Osteocyte (in vitro differentiated cells): ENCODE measurements around the gene ACOX1. TPM values are rescaled to one million over a fixed set of nuclear protein-coding genes. Genes with fewer than 3 reads are reported as not detected.

Experiments used
- DNase-seq: peaks from one replicate; pipeline ENCODE4 v3.0.0; 2021; ENCODE audit warnings: mixed read lengths; ENCODE audit not compliant: unreplicated experiment; ENCODE audit errors: extremely low spot score
- H3K27ac Mint-ChIP-seq: one replicate; pipeline ENCODE4 v1.8.0; 2021; ENCODE audit warnings: mild to moderate bottlenecking, mixed read lengths; ENCODE audit not compliant: unreplicated experiment
- H3K27me3 Mint-ChIP-seq: one replicate; pipeline ENCODE4 v1.8.0; 2021; ENCODE audit warnings: mixed read lengths; ENCODE audit not compliant: unreplicated experiment
- H3K36me3 Mint-ChIP-seq: one replicate; pipeline ENCODE4 v1.8.0; 2021; ENCODE audit warnings: mixed read lengths; ENCODE audit not compliant: unreplicated experiment
- H3K4me1 Mint-ChIP-seq: one replicate; pipeline ENCODE4 v1.8.0; 2021; ENCODE audit warnings: mixed read lengths; ENCODE audit not compliant: unreplicated experiment
- H3K4me3 Mint-ChIP-seq: one replicate; pipeline ENCODE4 v1.8.0; 2021; ENCODE audit warnings: mild to moderate bottlenecking, moderate library complexity, mixed read lengths; ENCODE audit not compliant: unreplicated experiment
- H3K9me3 Mint-ChIP-seq: one replicate; pipeline ENCODE4 v1.8.0; 2021; ENCODE audit warnings: mixed read lengths; ENCODE audit not compliant: unreplicated experiment
- CTCF ChIP-seq: fragments of 200-600 bp; sonication (generic); IDR thresholded peaks from 2 replicates; pipeline ENCODE4 v1.5.0; 2021; ENCODE audit warnings: antibody characterized with exemption, mild to moderate bottlenecking, moderate library complexity
- total RNA-seq: library from RNA; stranded (reverse); gene quantifications from 2 replicates; pipeline ENCODE4 v1.2.1, GENCODE V29; 2021

ACOX1 gene
- total RNA-seq, 1 donor from 2014 or later = 48.0 TPM

GRCh38 chr17:75896415-75897159 is 82.4 kb downstream of the ACOX1 start, which contains the start of gene TRIM65:
TSS of gene TRIM65 (minus strand) at chr17:75896951. CDS start at chr17:75896937, 14 bp downstream.
- no peaks in the 10 kb centered on the region for H3K27me3 Mint-ChIP-seq
- TF ChIP-seq CTCF = peak; percentile 40
- peak within 1 kb of the TSS; percentile 77 for H3K4me3 Mint-ChIP-seq
- peaks cover 24% of the 10 kb centered on the region for H3K4me1 Mint-ChIP-seq
- peak within 1 kb of the TSS; percentile 70 for H3K27ac Mint-ChIP-seq
- DNase-seq = peak; percentile 90
- peaks cover 8% of the 10 kb centered on the region for H3K36me3 Mint-ChIP-seq
- H3K9me3 Mint-ChIP-seq = no peaks in the 10 kb centered on the region

DNA sequence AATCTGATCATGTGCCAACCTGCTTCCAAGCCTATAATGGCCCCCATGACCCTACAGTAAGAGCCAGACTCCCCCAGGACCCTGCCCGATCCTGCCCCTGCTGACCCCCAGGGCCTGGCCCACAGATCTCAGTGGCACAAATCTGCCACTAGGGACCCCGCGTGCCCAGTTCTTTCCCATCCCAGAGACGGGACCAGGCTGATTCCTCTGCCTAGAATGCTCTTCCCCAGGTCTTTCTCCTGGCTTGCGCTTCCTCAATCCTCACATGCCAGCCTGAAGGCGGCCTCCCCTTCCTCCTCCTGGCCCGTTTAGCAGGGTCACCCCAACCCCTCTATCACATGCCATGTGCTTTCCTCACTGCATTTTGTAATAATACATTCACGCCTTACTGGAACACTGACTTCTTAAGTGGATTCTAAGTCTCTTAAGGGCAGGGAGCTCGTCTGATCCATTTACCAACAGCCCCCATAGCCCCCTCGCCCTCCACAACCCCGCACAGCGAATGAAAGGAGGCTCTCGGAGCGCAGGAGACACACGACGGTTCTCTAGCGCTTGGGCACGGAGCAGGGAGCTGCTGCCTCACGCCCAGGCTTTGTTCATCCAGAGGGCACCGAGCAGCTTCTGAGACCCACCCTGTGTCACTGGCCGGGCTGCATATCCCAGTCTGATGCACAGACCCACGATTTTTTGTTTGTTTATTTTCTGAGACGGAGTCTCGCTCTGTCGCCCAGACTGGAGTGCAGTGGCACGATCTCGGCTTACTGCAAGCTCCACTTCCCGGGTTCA is 83.4 kb downstream of the ACOX1 start:
- peak; percentile 35 for TF ChIP-seq CTCF
- Mint-ChIP-seq H3K4me3 (peak overlapping the region; percentile 77), H3K4me1 (peaks cover 24% of the 10 kb centered on the region), H3K36me3 (peaks cover 6% of the 10 kb centered on the region), H3K27me3 (no peaks in the 10 kb centered on the region), H3K9me3 (no peaks in the 10 kb centered on the region), H3K27ac (peak overlapping the region; percentile 70)
- DNase-seq = no peak

GRCh38 chr17:75894049-75894733 is 84.8 kb downstream of the ACOX1 start:
- Mint-ChIP-seq H3K9me3 (no peaks in the 10 kb centered on the region), H3K36me3 (peaks cover 9% of the 10 kb centered on the region), H3K27ac (no peak overlapping the region), H3K4me1 (peaks cover 24% of the 10 kb centered on the region), H3K27me3 (no peaks in the 10 kb centered on the region), H3K4me3 (no peak overlapping the region)
- TF ChIP-seq CTCF = no peak
- DNase-seq = no peak

DNA sequence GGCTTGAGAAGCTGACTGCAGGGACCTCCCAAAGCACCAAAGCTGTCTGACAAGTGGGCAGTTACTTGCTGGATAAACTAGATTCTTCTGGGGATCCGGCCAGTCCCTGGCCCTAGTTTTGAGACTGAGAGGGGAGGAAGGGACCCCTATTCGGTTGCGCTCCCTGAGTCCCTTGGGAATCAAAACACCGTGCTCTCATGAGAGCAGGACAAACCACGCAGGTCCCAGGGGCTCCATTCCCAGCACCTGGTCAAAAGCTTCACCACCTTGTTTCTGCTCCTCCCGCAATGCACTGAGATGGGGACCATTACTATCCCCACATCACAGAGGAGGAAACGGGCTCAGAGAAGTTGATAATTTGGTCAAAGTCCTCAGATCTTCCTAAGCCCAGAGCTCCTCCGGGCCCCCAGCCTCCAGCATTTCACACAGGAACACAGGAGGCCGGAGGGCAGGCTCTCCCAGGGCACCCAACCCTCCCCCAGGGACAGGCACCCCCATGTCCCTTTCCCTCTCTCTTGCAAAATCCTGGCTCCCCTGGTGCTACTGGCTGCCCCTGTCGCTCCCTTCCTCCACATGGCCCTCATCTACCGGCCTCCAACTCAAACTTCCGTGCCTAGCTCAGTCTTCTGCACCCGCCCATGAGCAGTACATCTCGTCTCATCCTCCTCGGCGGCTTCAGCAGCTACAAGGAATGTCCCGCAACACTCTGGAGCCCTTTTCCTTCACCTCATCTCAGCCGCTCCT is 85.5 kb downstream of the ACOX1 start:
- Mint-ChIP-seq H3K27me3 (no peaks in the 10 kb centered on the region), H3K27ac (no peak overlapping the region), H3K9me3 (no peaks in the 10 kb centered on the region), H3K36me3 (peaks cover 5% of the 10 kb centered on the region), H3K4me1 (peaks cover 24% of the 10 kb centered on the region), H3K4me3 (no peak overlapping the region)
- TF ChIP-seq CTCF = no peak
- DNase-seq = no peak
